Type B pancreatic cell (in vitro differentiated cells): ENCODE data around the gene CCDC102B. TPM values are rescaled to one million over a fixed set of nuclear protein-coding genes. Genes with fewer than 3 reads are reported as not detected.

Source experiments
- DNase-seq: peaks from one replicate; pipeline ENCODE4 v3.0.0; 2021; ENCODE audit warnings: mixed read lengths; ENCODE audit not compliant: unreplicated experiment; ENCODE audit errors: extremely low spot score
- H3K27ac Mint-ChIP-seq: 2 replicates; pipeline ENCODE4 v1.8.0; 2021; ENCODE audit warnings: mild to moderate bottlenecking, mixed read lengths
- H3K27me3 Mint-ChIP-seq: 2 replicates; pipeline ENCODE4 v1.8.0; 2021; ENCODE audit warnings: mixed read lengths
- H3K36me3 Mint-ChIP-seq: 2 replicates; pipeline ENCODE4 v1.8.0; 2021; ENCODE audit warnings: mixed read lengths
- H3K4me1 Mint-ChIP-seq: one replicate; pipeline ENCODE4 v1.8.0; 2021; ENCODE audit warnings: mixed read lengths; ENCODE audit not compliant: unreplicated experiment
- H3K4me3 Mint-ChIP-seq: 2 replicates; pipeline ENCODE4 v1.8.0; 2021; ENCODE audit warnings: mild to moderate bottlenecking, mixed read lengths
- H3K9me3 Mint-ChIP-seq: 2 replicates; pipeline ENCODE4 v1.8.0; 2021; ENCODE audit warnings: mixed read lengths
- CTCF ChIP-seq: fragments of 200-600 bp; sonication (generic); conservative IDR thresholded peaks from 2 replicates; pipeline ENCODE4 v1.5.0; 2021; ENCODE audit warnings: antibody characterized with exemption, mild to moderate bottlenecking
- long read RNA-seq: library from polyadenylated mRNA; unstranded; transcript quantifications from one replicate; pipeline ENCODE4 v2.0.0, GENCODE V29; 2020
- total RNA-seq: library from RNA; stranded (reverse); gene quantifications from 2 replicates; pipeline ENCODE4 v1.2.1, GENCODE V29; 2021; ENCODE audit warnings: low replicate concordance

Gene CCDC102B
- total RNA-seq = 1.0 and 3.4 TPM in 2 replicates
- long read RNA-seq, partial matches to known transcripts = 0 of 5 reads
- long read RNA-seq, other reads (novel, unspliced or antisense) = 5 of 5 reads

GRCh38 chr18:68797871-68798270 is at the start of gene CCDC102B:
CCDC102B (plus strand) TSS chr18:68798080; CDS start chr18:68836764, 38,684 bp downstream.
- H3K9me3 Mint-ChIP-seq = no peaks in the 10 kb centered on the region
- TF ChIP-seq CTCF = no peak
- no peak within 1 kb of the TSS for H3K4me3 Mint-ChIP-seq
- no peak for DNase-seq
- H3K36me3 Mint-ChIP-seq = no peaks in the 10 kb centered on the region
- H3K27me3 Mint-ChIP-seq = no peaks in the 10 kb centered on the region
- H3K4me1 Mint-ChIP-seq = no peaks in the 10 kb centered on the region
- no peak within 1 kb of the TSS for H3K27ac Mint-ChIP-seq

GRCh38 chr18:68757126-68757525 is 40.8 kb upstream of the CCDC102B start:
- peaks cover 5% of the 10 kb centered on the region for H3K9me3 Mint-ChIP-seq
- TF ChIP-seq CTCF = no peak
- no peaks in the 10 kb centered on the region for H3K27me3 Mint-ChIP-seq
- H3K4me3 Mint-ChIP-seq = no peak overlapping the region
- H3K36me3 Mint-ChIP-seq = no peaks in the 10 kb centered on the region
- no peaks in the 10 kb centered on the region for H3K4me1 Mint-ChIP-seq
- DNase-seq = no peak
- no peak overlapping the region for H3K27ac Mint-ChIP-seq

- no peaks in the 10 kb centered on the region for H3K27me3 Mint-ChIP-seq
- peaks cover 5% of the 10 kb centered on the region for H3K9me3 Mint-ChIP-seq
- no peaks in the 10 kb centered on the region for H3K4me1 Mint-ChIP-seq
- no peak for DNase-seq
- no peak overlapping the region for H3K27ac Mint-ChIP-seq
- no peaks in the 10 kb centered on the region for H3K36me3 Mint-ChIP-seq
- no peak for TF ChIP-seq CTCF
- no peak overlapping the region for H3K4me3 Mint-ChIP-seq
Observed at GRCh38 chr18:68759308-68759707, 38.6 kb upstream of the CCDC102B start.

GRCh38 chr18:68763083-68763482 is 34.8 kb upstream of the CCDC102B start:
- no peaks in the 10 kb centered on the region for H3K4me1 Mint-ChIP-seq
- no peak overlapping the region for H3K27ac Mint-ChIP-seq
- H3K9me3 Mint-ChIP-seq = peaks cover 5% of the 10 kb centered on the region
- H3K36me3 Mint-ChIP-seq = no peaks in the 10 kb centered on the region
- no peak for DNase-seq
- no peak overlapping the region for H3K4me3 Mint-ChIP-seq
- H3K27me3 Mint-ChIP-seq = no peaks in the 10 kb centered on the region
- TF ChIP-seq CTCF = no peak

- no peaks in the 10 kb centered on the region for H3K27me3 Mint-ChIP-seq
- H3K4me3 Mint-ChIP-seq = no peak overlapping the region
- TF ChIP-seq CTCF = no peak
- H3K4me1 Mint-ChIP-seq = no peaks in the 10 kb centered on the region
- no peak for DNase-seq
- no peak overlapping the region for H3K27ac Mint-ChIP-seq
- H3K9me3 Mint-ChIP-seq = peaks cover 5% of the 10 kb centered on the region
- no peaks in the 10 kb centered on the region for H3K36me3 Mint-ChIP-seq
Observed at GRCh38 chr18:68764016-68764415, 33.9 kb upstream of the CCDC102B start.

GRCh38 chr18:68766433-68766832 is 31.4 kb upstream of the CCDC102B start:
- Mint-ChIP-seq H3K36me3 (no peaks in the 10 kb centered on the region), H3K4me1 (no peaks in the 10 kb centered on the region), H3K27me3 (no peaks in the 10 kb centered on the region), H3K9me3 (peaks cover 7% of the 10 kb centered on the region), H3K27ac (no peak overlapping the region), H3K4me3 (no peak overlapping the region)
- TF ChIP-seq CTCF = no peak
- no peak for DNase-seq
